ENCODE measurements around the gene WIPF2.

DNA sequence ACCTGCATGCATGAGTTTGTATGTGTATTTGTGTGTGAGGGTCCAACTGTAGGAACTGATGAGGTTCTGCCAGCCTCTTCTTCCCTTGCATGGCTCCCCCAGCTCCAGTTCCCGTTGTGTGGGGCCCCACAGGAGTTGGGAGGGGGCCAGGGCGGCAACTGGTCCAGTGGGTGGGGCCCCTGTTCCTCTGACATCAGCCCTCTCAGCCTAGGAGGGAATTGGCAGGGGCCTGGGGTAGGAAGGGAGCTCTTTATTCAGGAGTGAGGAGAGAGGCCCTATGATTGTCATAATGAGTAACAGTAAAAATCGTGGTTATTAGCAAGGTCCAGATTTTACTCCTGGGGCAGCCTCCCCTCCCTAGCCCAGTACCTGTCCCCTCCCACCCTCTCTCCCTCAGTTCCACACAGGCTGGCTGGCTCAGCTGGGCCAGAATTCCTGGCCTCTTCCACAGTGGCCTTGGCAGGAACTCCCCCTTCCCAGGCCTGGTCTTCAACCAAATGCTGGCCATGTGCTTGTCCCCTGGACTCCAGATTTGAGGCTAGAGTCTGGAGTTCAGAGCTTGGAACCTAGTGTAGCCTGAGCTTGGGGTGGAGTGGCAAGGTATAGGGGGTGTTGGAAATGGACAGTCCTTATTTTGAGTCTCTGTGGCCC, 108.8 kb downstream of the WIPF2 start:
- TF ChIP-seq, protein P1, sequence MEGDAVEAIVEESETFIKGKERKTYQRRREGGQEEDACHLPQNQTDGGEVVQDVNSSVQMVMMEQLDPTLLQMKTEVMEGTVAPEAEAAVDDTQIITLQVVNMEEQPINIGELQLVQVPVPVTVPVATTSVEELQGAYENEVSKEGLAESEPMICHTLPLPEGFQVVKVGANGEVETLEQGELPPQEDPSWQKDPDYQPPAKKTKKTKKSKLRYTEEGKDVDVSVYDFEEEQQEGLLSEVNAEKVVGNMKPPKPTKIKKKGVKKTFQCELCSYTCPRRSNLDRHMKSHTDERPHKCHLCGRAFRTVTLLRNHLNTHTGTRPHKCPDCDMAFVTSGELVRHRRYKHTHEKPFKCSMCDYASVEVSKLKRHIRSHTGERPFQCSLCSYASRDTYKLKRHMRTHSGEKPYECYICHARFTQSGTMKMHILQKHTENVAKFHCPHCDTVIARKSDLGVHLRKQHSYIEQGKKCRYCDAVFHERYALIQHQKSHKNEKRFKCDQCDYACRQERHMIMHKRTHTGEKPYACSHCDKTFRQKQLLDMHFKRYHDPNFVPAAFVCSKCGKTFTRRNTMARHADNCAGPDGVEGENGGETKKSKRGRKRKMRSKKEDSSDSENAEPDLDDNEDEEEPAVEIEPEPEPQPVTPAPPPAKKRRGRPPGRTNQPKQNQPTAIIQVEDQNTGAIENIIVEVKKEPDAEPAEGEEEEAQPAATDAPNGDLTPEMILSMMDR (IDR thresholded peaks at IDR 0.05) = no peak
- no peak for TF ChIP-seq POLR2A (IDR thresholded peaks at IDR 0.05)

Data from esophagus squamous epithelium (tissue), 4 donors.